ENCODE measurements around the gene LIFR.

GRCh38 chr5:38562444-38563210 lies 6.2 kb upstream of the LIFR start:
- TF ChIP-seq POLR2A (IDR thresholded peaks at IDR 0.05) (no peak), CTCF (IDR thresholded peaks at IDR 0.05) (no peak)

Data from sigmoid colon (tissue), 3 donors.